HUES6 (cell line): ENCODE measurements around the gene MESD.

Experiments used
- H3K27ac ChIP-seq: 2 replicates; pipeline ENCODE4 v1.7.0; 2013; ENCODE audit warnings: low read depth, mild to moderate bottlenecking, low read length, inconsistent platforms
- H3K27me3 ChIP-seq: 2 replicates; pipeline ENCODE4 v1.6.1; 2013; ENCODE audit warnings: low read length; ENCODE audit not compliant: control insufficient read depth, insufficient read depth
- H3K36me3 ChIP-seq: 2 replicates; pipeline ENCODE4 v1.6.1; 2013; ENCODE audit warnings: low read length; ENCODE audit not compliant: control insufficient read depth, insufficient read depth
- H3K4me1 ChIP-seq: 2 replicates; pipeline ENCODE4 v1.6.1; 2013; ENCODE audit warnings: low read length; ENCODE audit not compliant: control insufficient read depth, insufficient read depth
- H3K4me3 ChIP-seq: 2 replicates; pipeline ENCODE4 v1.5.1; 2013; ENCODE audit warnings: low read depth, low read length
- H3K9ac ChIP-seq: one replicate; pipeline ENCODE4 v1.6.1; 2013; ENCODE audit warnings: mild to moderate bottlenecking, low read length
- H3K9me3 ChIP-seq: 2 replicates; pipeline ENCODE4 v1.6.1; 2013; ENCODE audit warnings: low read depth, low read length; ENCODE audit not compliant: control insufficient read depth, insufficient read depth

MESD gene

DNA sequence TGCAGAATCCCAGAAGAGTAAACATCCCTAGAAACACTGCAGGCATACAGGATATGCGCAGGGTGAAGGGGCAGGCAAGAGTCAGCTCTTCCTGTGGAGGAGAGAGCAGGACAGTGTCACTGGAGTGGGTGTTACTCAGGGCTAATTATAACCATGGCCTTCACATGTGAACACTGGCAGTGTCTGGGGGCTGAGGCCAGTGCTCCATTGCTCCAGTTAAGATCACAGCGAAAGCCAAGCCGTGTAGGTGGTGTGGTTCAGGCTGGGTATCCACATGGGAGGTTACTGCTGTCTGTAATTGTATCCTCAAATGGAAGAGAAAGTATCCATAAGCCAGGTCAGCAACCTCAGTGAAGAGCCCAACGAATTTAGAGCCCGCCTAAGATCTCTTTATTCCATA is 84.6 kb downstream of the MESD start:
- Histone ChIP-seq H3K9ac (no peak overlapping the region), H3K27ac (no peak overlapping the region), H3K9me3 (no peaks in the 10 kb centered on the region; the same call in 1 of the 2 replicates), H3K36me3 (no peaks in the 10 kb centered on the region), H3K4me3 (no peak overlapping the region), H3K27me3 (no peaks in the 10 kb centered on the region), H3K4me1 (peaks cover 3% of the 10 kb centered on the region)

DNA sequence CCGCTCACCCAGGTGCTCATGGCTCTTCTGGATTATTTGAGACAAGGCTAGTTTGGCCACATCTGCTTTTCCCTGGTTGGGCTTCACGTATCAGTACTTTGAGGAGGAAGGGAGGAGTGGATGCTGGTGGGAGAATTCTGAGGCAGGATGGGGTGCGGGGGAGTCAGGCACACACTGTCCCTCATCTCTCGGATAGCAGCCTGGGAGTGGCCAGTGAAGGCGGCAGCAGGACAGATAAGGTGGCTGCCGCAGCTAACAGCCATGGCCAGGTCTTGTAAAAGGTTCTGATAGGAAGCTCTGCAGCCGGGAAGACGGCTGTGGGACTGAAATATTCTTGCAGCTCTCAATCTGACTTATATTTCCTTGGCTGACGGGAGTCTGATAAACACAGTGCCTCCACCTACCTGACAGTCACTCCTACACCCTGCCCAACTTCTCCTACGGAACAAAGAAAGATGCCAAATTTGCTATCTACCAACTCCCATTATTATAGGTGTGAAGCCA is 87.3 kb downstream of the MESD start:
- no peaks in the 10 kb centered on the region for H3K36me3 ChIP-seq
- no peaks in the 10 kb centered on the region for H3K9me3 ChIP-seq
- H3K4me3 ChIP-seq: no peak overlapping the region
- H3K9ac ChIP-seq: no peak overlapping the region
- H3K27me3 ChIP-seq: no peaks in the 10 kb centered on the region
- H3K27ac ChIP-seq: no peak overlapping the region
- H3K4me1 ChIP-seq: peaks cover 3% of the 10 kb centered on the region

DNA sequence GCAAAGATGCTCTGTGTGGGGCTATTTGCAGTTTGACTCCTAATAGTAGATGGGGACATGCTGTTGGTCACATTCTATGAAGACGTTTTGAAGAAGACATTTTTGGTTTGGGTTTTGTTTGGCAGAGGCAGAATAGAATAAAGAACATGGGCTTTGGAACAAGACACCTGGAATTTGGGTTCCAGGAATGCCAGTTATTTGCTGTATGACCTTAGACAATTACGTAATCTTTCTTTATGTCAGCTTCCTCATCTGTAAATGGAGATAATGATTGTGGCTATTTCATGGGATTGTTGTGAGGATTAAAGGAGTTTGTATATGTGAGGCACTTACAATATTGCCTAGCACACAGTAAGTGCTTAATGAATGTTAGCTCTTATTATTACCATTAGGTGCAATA is 91.6 kb downstream of the MESD start:
- Histone ChIP-seq H3K27me3 (no peaks in the 10 kb centered on the region), H3K9ac (no peak overlapping the region), H3K4me1 (no peaks in the 10 kb centered on the region), H3K4me3 (no peak overlapping the region), H3K36me3 (no peaks in the 10 kb centered on the region), H3K9me3 (peaks cover 3% of the 10 kb centered on the region; the same call in 1 of the 2 replicates), H3K27ac (no peak overlapping the region)
